Naive B cell (primary cell): Measurements from ENCODE around the gene BPHL. TPM values are rescaled to one million over a fixed set of nuclear protein-coding genes. Genes with fewer than 3 reads are reported as not detected.
"Not testable (repeated sequence)": the region's sequence is repeated elsewhere in the genome, so short reads cannot be mapped to it uniquely, and the experiment has no call there.

Experiments used
- ATAC-seq, 2 donors: fragments of 150-1000 bp; cut with Tn5 transposase; 2 replicates each; pipeline ENCODE4 v1.10.0; 2021; ENCODE audit warnings: low read depth in 2 of 2, mild to moderate bottlenecking in 2 of 2, moderate library complexity in 2 of 2
- DNase-seq: peaks from one replicate; pipeline ENCODE4 v3.0.0; 2022
- H3K27ac Mint-ChIP-seq, 6 donors: one replicate each; pipeline ENCODE4 v1.8.0; 2020 to 2022; ENCODE audit warnings: mild to moderate bottlenecking in 6 of 6, mixed read lengths in 6 of 6, moderate library complexity in 5 of 6, inconsistent platforms in 2 of 6
- H3K27me3 Mint-ChIP-seq, 3 donors: one replicate each; pipeline ENCODE4 v1.8.0; 2021 to 2022; ENCODE audit warnings: mixed read lengths in 3 of 3, mild to moderate bottlenecking in 1 of 3
- H3K36me3 Mint-ChIP-seq, 2 donors: one replicate each; pipeline ENCODE4 v1.8.0; 2020 to 2022; ENCODE audit warnings: mixed read lengths in 2 of 2, inconsistent platforms in 1 of 2, mild to moderate bottlenecking in 1 of 2
- H3K4me1 Mint-ChIP-seq, 3 donors: one replicate each; pipeline ENCODE4 v1.8.0; 2020 to 2022; ENCODE audit warnings: mixed read lengths in 3 of 3, inconsistent platforms in 1 of 3, mild to moderate bottlenecking in 1 of 3, moderate library complexity in 1 of 3
- H3K4me3 Mint-ChIP-seq, 8 donors: one replicate each; pipeline ENCODE4 v1.8.0; 2020 to 2022; ENCODE audit warnings: mild to moderate bottlenecking in 8 of 8, mixed read lengths in 8 of 8, moderate library complexity in 8 of 8, inconsistent platforms in 2 of 8
- H3K9me3 Mint-ChIP-seq, 7 donors: one replicate each; pipeline ENCODE4 v1.8.0; 2020 to 2022; ENCODE audit warnings: mixed read lengths in 7 of 7, mild to moderate bottlenecking in 5 of 7, inconsistent platforms in 2 of 7, moderate library complexity in 1 of 7
- polyA plus RNA-seq, 6 donors: library from polyadenylated mRNA; unstranded; fragments of 300-500 nt; fragmentation: Illumina TruSeq; gene quantifications; one replicate each; pipeline ENCODE4 v1.2.3, GENCODE V29; 2021; ENCODE audit warnings: low read depth in 6 of 6

Gene BPHL
- polyA plus RNA-seq, 6 donors from 2014 or later: 8.7 to 16.6 (median 13.3) TPM

DNA sequence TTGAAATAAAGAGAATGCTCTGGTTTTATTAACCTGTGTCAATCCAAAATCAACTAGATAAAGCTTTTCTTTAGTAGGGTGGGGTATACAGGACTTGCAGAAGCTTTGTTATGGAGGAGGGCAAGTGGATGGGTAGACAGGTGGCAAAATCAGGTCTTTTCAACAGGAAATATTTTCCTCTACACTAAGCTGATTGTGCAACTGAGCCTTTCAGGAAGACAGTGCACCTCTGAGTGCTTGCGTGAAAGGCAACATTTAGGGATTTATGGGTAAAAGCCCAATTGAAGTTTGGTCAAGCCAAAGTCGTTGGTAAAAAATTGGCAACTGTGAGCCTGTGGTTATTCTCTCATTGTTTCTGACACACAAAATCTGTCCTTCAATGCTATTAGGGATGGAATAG is 62.6 kb downstream of the BPHL start:
- peaks cover 15 to 41% (median 37%) of the 10 kb centered on the region in 3 donors for H3K27me3 Mint-ChIP-seq
- H3K9me3 Mint-ChIP-seq: no peaks in the 10 kb centered on the region
- H3K4me1 Mint-ChIP-seq: no peaks in the 10 kb centered on the region
- H3K27ac Mint-ChIP-seq: no peak overlapping the region
- H3K4me3 Mint-ChIP-seq: no peak overlapping the region
- H3K36me3 Mint-ChIP-seq: no peaks in the 10 kb centered on the region
- no peak for ATAC-seq
- no peak for DNase-seq

DNA sequence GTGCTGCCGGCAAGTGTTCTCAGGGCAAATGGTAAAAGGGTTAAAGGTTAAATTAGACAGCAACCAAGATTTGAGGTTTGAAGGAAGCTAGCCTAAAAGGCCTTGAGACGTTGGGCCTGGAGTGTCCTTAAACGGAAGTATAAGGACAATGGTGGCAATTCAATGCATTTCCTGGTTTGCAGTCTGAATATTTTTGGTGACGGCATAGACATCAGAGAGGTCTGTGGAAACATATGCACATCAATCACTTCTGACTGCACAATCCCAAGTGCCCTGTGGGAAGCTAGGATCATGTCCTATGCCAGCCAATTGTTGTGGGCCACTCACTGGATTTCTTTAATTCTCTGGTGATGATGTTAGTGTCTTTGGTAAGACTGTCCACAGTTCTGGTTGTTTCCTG is 64.6 kb downstream of the BPHL start:
- Mint-ChIP-seq H3K27ac (no peak overlapping the region), H3K9me3 (no peaks in the 10 kb centered on the region), H3K4me3 (no peak overlapping the region), H3K27me3 (peaks cover 13 to 55% (median 34%) of the 10 kb centered on the region in 3 donors), H3K4me1 (no peaks in the 10 kb centered on the region), H3K36me3 (no peaks in the 10 kb centered on the region)
- DNase-seq: no peak
- ATAC-seq: no peak

GRCh38 chr6:3186974-3187382 is 68.5 kb downstream of the BPHL start:
- Mint-ChIP-seq H3K4me3 (no peak overlapping the region), H3K27ac (no peak overlapping the region), H3K27me3 (peaks cover 14 to 47% (median 36%) of the 10 kb centered on the region in 3 donors), H3K4me1 (no peaks in the 10 kb centered on the region), H3K9me3 (no peaks in the 10 kb centered on the region), H3K36me3 (no peaks in the 10 kb centered on the region)
- DNase-seq (no peak), ATAC-seq (no peak)

DNA sequence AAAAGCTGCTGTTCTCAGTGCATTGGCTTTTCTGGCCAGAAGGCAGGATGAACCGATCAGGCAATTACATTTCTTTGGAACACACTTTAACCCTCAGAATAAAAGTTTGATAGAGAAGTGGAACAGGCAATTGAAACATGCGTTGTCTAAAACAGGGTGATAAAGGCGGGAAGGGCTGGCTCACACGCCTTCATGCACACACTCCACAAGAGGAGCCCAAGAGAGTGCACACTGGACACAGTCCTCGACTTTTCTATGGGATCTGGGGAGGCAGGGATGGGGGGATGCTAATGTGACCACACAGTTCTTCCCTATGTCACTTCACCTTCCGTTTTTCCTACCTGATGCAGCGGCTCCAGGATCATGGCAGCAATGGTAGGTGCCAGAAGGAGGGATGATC is 69.8 kb downstream of the BPHL start:
- no peaks in the 10 kb centered on the region for H3K4me1 Mint-ChIP-seq
- H3K27me3 Mint-ChIP-seq: peaks cover 14 to 47% (median 36%) of the 10 kb centered on the region in 3 donors
- DNase-seq: no peak
- H3K27ac Mint-ChIP-seq: no peak overlapping the region
- no peaks in the 10 kb centered on the region for H3K36me3 Mint-ChIP-seq
- no peak overlapping the region for H3K4me3 Mint-ChIP-seq
- ATAC-seq: no peak
- no peaks in the 10 kb centered on the region for H3K9me3 Mint-ChIP-seq

GRCh38 chr6:3189192-3189591 is 70.7 kb downstream of the BPHL start:
- not testable (repeated sequence) for H3K36me3 Mint-ChIP-seq, H3K4me1 Mint-ChIP-seq, ATAC-seq, H3K9me3 Mint-ChIP-seq, H3K27ac Mint-ChIP-seq, DNase-seq, H3K4me3 Mint-ChIP-seq
- H3K27me3 Mint-ChIP-seq: peaks cover 13 to 37% (median 28%) of the 10 kb centered on the region in 3 donors

- Mint-ChIP-seq H3K27me3 (peaks cover 11 to 30% (median 20%) of the 10 kb centered on the region in 3 donors), H3K4me1 (no peaks in the 10 kb centered on the region)
These were observed 71.5 kb downstream of the BPHL start for GRCh38 chr6:3190056-3190455.

GRCh38 chr6:3190779-3191178 is 72.3 kb downstream of the BPHL start:
- DNase-seq (no peak), ATAC-seq (no peak)
- H3K9me3 Mint-ChIP-seq: no peaks in the 10 kb centered on the region
- H3K36me3 Mint-ChIP-seq: no peaks in the 10 kb centered on the region
- no peak overlapping the region for H3K4me3 Mint-ChIP-seq
- H3K27me3 Mint-ChIP-seq: peaks cover 11 to 25% (median 19%) of the 10 kb centered on the region in 3 donors
- H3K27ac Mint-ChIP-seq: no peak overlapping the region
- H3K4me1 Mint-ChIP-seq: no peaks in the 10 kb centered on the region

More at GRCh38 chr6:3190056-3190455, 71.5 kb downstream of the BPHL start:
- Mint-ChIP-seq H3K27ac (no peak overlapping the region), H3K4me3 (no peak overlapping the region), H3K9me3 (no peaks in the 10 kb centered on the region), H3K36me3 (no peaks in the 10 kb centered on the region)
- ATAC-seq: no peak
- DNase-seq: no peak

- DNase-seq: no peak
- ATAC-seq: no peak
- Mint-ChIP-seq H3K4me1 (no peaks in the 10 kb centered on the region), H3K27me3 (peaks cover 7 to 17% (median 8%) of the 10 kb centered on the region in 3 donors), H3K27ac (no peak overlapping the region), H3K9me3 (peaks cover 0 to 5% (median 0%) of the 10 kb centered on the region in 7 donors), H3K4me3 (no peak overlapping the region), H3K36me3 (no peaks in the 10 kb centered on the region)
These were observed 74.8 kb downstream of the BPHL start for GRCh38 chr6:3193102-3193849.

GRCh38 chr6:3194535-3195419 is 76.3 kb downstream of the BPHL start:
- peaks cover 0 to 10% (median 0%) of the 10 kb centered on the region in 7 donors for H3K9me3 Mint-ChIP-seq

DNA sequence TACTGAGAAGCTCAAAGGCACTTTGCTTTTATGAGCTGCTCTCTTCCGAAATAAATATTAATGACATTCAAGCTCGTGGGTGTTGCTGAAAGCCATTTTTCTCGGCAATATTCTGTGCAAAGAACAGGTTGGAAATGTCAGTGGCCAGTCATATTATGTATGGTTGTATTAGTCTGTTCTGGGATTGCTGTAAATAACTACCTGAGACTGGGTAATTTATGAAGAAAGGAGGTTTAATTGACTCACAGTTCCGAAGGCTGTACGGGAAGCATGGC is 76.8 kb downstream of the BPHL start:
- peaks cover 0 to 14% (median 5%) of the 10 kb centered on the region in 3 donors for H3K27me3 Mint-ChIP-seq
- H3K4me1 Mint-ChIP-seq: no peaks in the 10 kb centered on the region
- peaks cover 3 to 4% of the 10 kb centered on the region in 2 donors for H3K36me3 Mint-ChIP-seq
- H3K4me3 Mint-ChIP-seq: no peak overlapping the region
- ATAC-seq: no peak
- DNase-seq: no peak
- H3K9me3 Mint-ChIP-seq: peaks cover 0 to 13% (median 1%) of the 10 kb centered on the region in 7 donors
- H3K27ac Mint-ChIP-seq: no peak overlapping the region

More at GRCh38 chr6:3194535-3195419, 76.3 kb downstream of the BPHL start:
- no peak overlapping the region for H3K4me3 Mint-ChIP-seq
- H3K27me3 Mint-ChIP-seq: peaks cover 2 to 14% (median 5%) of the 10 kb centered on the region in 3 donors
- DNase-seq (no peak), ATAC-seq (no peak)
- H3K36me3 Mint-ChIP-seq: no peaks in the 10 kb centered on the region
- no peak overlapping the region for H3K27ac Mint-ChIP-seq
- H3K4me1 Mint-ChIP-seq: no peaks in the 10 kb centered on the region

DNA sequence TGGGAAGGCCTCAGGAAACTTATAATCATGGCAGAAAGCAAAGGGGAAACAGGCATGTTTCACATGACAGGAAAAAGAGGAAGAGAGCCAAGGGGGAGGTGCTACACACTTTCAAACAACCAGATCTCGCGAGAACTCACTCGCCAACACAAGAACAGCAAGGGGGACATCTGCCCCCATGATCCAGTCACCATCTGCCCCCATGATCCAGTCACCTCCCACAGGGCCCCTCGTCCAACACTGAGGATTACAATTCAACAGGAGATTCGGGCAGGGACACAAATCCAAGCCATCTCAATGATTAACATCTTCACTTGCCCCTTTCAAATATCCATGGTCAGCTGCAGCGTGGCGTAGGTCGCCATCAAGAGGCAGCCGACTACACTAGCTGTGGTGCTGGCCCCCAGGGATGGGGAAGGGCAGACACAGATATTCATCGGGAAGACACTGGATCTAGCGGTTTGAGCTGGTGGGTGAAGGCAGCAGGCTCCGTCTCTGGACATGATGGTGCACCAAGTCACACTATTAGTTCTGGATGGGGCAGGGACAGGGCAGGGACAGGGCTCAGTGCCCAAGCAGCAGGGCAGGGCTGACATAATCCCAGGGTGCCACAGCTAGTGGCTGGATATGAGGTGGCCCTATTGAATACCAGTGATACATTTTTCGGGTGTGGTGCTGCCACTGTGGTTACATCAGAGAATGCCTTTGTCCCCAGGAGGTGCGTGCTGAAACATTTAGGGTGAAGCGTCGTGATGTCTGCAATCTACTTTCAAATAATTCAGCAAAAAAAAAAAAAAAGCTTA is 77.4 kb downstream of the BPHL start:
- H3K4me1 Mint-ChIP-seq: no peaks in the 10 kb centered on the region
- H3K9me3 Mint-ChIP-seq: peaks cover 0 to 18% (median 4%) of the 10 kb centered on the region in 7 donors
- peaks cover 0 to 13% (median 8%) of the 10 kb centered on the region in 3 donors for H3K27me3 Mint-ChIP-seq
- ATAC-seq: no peak
- peaks cover 4 to 8% of the 10 kb centered on the region in 2 donors for H3K36me3 Mint-ChIP-seq
- no peak for DNase-seq
- H3K4me3 Mint-ChIP-seq: no peak overlapping the region
- no peak overlapping the region for H3K27ac Mint-ChIP-seq

- Mint-ChIP-seq H3K27ac (no peak overlapping the region), H3K4me3 (no peak overlapping the region), H3K27me3 (peaks cover 0 to 13% (median 8%) of the 10 kb centered on the region in 3 donors), H3K4me1 (no peaks in the 10 kb centered on the region), H3K9me3 (peaks cover 0 to 20% (median 4%) of the 10 kb centered on the region in 7 donors), H3K36me3 (peaks cover 4 to 8% of the 10 kb centered on the region in 2 donors)
- ATAC-seq (no peak), DNase-seq (no peak)
These were observed 78.3 kb downstream of the BPHL start for GRCh38 chr6:3196770-3197169.

DNA sequence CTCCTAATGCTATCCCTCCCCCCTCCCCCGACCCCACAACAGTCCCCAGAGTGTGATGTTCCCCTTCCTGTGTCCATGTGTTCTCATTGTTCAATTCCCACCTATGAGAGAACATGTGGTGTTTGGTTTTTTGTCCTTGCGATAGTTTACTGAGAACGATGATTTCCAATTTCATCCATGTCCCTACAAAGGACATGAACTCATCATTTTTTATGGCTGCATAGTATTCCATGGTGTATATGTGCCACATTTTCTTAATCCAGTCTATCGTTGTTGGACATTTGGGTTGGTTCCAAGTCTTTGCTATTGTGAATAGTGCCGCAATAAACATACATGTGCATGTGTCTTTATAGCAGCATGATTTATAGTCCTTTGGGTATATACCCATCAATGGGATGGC is 79.2 kb downstream of the BPHL start:
- Mint-ChIP-seq H3K27me3 (peaks cover 0 to 13% (median 8%) of the 10 kb centered on the region in 3 donors), H3K9me3 (peaks cover 0 to 21% (median 4%) of the 10 kb centered on the region in 7 donors)
- H3K36me3 Mint-ChIP-seq, H3K4me3 Mint-ChIP-seq, H3K27ac Mint-ChIP-seq, H3K4me1 Mint-ChIP-seq, ATAC-seq, DNase-seq: not testable (repeated sequence)
